ENCODE measurements around the gene PPP3CA. TPM values are rescaled to one million over a fixed set of nuclear protein-coding genes. Genes with fewer than 3 reads are reported as not detected.

Gene PPP3CA
- total RNA-seq, 1 donor from 2014 or later = 50.4 TPM

DNA sequence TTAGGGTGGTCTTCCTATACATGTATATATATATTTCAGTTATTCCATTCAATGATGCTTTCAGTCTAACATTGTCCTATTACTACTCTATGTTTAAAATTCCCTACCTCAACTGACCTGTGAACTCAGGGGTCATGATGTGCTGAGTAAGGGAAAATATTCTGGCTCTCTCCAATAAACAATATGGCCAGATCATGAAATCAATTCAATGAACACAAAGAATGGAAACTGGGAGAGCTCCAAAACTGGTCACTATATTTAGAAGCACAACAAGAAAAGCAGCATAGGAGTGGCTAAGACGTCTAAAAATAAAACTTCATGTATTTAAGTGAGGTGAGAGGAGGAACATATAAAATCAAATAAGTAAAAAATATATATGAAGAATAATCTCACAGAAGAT, 304.5 kb downstream of the PPP3CA start:
- DNase-seq = no peak

DNA sequence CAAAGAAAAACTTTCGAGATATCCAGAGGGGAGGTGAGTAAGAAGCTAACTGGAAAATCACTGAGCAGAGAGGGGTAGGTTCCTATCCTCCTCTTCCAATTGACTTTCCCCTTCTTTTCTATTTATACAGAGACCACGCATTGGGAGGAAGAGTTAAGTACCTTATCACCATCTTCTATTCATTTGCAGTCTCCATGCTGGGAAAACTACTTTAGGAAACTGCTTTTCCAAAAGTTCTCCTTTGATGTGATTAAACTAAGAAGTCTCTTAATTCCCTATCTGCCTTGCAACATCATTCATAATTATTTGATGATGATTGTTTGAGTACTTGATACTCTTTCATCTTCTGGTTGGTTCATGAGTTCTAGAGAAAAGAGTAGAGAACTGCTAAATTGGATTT, 306.6 kb downstream of the PPP3CA start:
- no peak for DNase-seq

DNA sequence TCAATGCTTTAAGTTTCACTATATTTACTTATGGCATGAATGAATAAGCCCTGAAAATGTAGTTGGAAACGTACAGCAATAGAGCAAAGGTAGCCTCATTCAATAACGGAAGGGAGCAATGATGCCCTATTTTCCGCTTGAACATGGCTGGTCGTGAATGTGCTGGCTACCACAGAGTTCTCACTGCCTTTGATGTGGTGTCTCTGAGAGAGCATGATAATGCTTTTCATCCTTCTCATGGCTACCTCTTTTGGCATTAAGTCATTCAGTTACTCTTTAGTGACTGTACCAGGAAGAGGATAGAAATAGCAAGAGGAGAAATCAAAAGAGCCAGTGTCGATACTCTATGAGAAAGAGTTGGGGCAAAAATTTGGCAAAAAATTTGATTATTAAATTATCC, 308.0 kb downstream of the PPP3CA start:
- DNase-seq = no peak

DNA sequence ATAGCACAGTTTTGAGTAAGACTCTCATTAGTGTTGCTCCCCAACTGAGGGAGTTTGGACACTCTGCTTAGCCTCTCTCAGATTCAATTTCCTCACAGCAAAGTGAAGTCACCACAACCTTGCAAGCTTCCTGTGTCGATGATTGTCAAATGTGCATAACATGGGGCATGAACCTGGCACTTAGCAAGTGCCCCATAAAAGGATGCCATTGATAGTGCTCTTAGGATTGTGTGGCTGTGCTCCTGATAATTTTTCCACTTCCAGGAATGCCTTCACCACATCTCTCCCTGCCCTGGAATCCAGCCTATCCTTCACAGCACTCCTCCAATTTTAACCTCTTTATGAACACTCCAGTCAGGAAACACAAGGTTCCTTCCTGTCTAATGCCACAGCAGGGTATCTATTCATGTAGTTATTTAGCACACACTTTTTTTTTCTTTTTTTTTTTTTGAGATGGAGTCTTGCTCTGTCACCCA, 309.4 kb downstream of the PPP3CA start:
- no peak for DNase-seq

DNA sequence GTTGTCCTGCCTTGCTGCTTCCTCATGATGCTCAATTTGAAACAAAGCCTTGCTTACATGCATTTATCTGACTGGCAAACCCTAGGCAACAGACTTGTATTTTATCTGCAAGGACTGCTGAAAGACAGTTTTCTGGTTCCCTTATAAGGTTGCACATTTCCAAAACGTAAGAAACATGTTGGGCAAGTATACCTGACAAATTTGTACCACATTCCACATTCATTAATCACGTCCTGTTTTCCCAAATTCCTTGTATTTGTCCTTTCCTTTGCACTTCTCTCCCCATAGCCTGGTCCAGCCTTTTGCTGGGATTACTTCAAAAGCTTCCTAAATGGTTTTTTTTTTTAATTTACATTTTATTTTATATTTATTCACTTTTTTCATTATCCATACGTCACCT, 310.1 kb downstream of the PPP3CA start:
- DNase-seq = no peak

DNA sequence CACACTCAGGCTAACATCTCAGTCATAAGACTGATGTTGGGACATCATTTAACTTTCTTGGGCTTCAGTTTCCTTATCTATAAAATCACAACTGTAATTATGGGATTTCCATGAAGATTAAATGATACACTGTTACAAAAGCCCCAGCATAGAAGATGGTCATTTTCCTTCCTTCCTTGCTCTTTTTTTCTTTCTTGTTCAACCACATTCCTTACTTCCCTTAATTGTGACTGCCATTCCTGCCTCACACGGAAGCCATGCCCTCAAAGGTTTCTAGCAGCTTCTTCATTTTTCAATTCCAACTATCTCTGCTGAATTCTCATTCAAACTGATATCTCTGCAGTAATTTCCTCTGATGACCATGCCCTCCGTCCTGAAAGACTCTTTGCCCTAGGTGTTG, 311.8 kb downstream of the PPP3CA start:
- no peak for DNase-seq

DNA sequence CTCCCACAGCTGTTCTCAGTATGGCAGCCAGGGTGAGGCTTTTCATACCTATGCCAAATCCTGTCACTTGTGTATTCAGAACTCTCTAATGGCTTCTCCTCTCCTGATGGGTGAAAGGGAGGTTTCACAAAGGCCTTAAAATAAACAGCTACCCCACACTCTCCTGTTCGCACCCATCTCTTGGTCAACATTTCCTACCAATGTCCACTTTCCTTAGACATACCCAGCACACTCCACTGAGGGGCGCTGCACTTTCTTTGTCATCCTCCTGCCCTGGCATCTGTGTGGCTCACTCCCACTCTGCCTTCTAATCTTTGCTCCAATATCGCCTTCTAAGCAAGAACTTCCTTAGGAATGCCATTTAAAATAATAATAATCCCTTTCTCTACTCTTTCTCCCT, 313.3 kb downstream of the PPP3CA start:
- DNase-seq = no peak

DNA sequence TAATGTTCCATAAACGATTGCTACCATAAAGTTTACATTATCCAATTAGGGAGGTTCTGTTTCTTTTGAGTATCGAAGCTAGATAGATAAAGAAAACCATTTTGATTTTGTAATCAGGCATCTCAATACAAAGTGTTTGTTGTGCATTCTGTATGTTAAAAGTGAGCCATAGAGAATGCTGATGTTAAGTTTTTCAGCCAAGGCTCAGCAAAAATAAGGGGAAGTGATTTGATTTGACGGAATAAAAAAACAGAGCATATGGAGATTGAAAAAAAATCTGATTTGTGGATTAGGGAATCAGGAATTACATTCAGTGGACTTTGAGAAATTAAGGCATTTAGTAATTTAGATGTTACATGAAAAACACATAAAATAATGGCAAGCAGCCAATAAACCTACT, 314.8 kb downstream of the PPP3CA start:
- DNase-seq = no peak

DNA sequence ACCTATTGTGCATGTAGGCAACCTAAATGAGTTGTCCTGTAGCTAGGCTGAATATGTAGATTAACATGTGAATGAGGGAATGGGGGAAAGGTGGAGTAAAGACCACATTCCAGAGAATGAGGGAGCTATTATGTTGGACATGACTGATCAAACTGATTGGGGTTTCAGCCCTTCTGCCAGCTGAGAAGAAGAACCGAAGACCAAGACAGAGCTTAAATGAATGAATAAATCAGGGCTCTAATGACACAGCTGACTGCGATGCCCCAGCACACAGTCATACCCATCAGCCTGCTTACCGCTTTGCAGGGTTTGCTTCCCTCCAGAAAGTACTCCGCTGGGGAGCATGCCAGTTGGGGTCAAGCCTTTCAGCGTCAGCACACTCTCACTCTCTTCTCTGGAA, 315.4 kb downstream of the PPP3CA start:
- DNase-seq = no peak

DNA sequence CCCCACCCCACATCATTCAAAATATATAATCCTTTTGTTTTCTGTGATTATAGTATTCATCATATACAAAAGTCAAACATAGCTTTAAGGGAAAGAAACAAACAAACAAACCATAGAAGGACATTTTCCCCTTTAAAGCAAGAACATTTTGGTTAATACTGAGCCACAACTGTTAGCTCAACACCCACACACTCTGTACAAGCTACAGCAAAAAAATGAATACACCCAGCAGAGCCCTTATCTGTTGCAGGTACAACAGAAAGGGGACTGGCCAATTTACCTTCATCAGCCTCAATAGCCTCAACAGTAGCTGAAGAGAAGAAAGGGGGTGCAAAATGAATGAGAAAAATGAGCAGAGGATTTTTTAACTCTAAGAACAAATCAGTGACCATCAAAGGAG, 318.4 kb downstream of the PPP3CA start:
- no peak for DNase-seq

DNA sequence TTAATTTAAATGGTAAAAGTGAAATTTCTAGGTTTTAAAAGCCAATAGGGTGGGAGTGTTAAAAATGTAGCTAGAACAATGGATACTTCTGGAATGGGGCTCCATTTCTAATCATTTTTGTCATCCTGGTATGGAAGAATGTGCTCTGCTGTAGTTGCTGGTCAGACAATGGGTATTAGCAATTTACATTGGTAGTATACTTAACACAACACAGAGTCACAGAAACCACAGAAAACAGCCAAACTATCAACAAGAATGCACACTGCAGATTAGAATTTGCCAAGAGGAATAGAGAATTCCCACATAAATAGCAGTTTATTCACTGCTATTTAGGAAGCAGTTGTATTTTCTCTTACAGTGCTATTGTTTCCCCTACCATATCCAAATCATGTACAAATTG, 319.6 kb downstream of the PPP3CA start:
- DNase-seq = no peak

DNA sequence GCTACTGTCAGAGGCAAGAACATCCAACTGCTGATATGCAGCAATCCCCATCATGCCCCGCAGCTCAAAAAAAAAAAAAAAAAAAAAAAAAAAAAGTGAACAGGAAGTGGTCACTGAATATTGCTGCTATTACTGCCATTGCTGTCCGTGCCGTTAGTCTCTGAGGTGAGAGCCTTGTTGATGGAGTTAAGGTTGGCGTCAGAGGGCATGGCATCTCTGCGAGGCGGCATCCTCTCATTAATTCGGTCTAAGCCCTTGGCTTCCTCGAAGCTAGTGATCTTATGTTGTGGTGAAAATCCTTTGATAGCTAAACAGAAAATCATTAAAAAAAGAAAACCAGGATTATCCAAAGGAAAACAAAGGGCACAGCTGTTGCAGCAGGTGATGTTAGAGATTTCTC, 321.6 kb downstream of the PPP3CA start:
- DNase-seq = no peak

DNA sequence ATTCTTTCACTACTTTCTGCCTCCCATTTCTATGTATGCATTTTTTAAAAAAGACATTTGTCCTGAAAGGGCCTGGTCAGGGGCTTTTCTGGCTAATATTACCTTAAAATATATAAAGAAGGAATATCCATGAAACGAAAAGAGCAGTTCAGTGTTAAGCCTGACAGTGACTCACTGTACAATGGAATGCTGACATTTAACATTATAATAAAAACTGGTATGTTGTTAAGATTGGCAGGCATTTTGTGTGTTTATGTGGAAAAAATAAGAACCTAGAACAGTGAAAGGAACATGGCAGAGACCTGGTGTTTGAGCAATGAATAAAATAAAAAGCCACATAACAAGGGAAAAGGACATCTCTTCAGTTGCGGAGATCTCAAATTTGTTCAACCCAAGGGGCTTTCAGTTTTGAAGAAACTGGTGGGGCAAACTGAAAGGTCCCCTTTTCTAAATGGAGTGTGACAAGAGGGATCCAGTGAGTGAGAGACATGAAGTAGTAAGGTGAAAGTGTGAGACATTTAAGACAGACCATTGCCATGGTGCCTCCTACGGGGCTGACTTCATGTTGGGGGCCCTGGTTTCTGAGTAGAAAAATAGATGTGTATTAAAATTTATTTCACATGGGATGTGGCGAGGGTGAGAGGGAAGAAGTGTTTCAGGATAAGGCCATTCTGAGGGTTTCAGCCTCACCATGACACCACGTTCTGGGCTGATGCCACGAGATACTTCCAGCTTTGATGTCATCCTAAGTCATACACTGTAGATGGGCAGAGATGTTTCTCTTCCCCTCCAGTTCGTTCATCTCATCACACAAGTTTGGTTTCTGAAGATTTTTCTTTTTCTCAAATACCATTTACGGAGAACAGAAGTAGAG, 324.9 kb downstream of the PPP3CA start:
- DNase-seq = no peak

DNA sequence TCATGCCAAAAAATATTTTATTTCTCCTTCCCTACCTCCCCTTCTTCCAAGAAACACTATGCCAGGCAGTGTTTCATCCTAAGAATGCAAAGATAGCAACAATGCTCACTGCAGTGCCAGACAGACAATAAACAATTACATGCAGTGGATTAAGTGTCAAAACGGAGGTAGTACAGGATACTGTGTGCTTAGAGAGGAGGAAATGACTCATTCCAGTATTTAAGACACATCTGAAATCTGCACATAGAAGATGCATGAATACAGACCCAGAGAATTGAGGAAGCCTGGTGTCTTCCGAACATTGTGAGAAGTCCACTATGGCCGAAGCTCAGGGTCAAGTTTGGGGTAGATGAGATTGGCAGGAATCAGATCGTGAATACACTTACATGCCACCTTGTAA, 326.4 kb downstream of the PPP3CA start:
- DNase-seq = no peak

DNA sequence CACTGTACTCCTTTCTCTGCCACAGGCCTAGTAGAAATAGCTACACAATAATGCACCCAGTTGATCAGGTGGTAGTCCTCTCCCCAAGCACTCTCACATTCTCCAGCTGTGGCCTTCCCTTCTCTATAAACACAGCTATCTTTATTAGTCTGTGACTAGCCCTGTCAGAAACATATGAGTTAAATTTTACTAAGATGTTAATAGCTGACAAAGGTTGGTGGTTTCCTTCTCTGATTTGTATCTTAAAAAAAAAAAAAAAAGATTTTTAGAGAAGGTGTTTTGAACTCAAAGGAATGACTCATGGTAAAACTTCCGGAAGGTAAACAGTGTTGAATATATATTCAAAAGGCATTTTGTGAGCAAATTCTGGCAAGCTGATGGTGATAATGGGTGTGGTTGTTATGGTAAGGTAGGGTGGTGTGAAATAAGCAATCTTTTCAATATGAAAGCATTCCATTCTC, 327.4 kb downstream of the PPP3CA start:
- no peak for DNase-seq

DNA sequence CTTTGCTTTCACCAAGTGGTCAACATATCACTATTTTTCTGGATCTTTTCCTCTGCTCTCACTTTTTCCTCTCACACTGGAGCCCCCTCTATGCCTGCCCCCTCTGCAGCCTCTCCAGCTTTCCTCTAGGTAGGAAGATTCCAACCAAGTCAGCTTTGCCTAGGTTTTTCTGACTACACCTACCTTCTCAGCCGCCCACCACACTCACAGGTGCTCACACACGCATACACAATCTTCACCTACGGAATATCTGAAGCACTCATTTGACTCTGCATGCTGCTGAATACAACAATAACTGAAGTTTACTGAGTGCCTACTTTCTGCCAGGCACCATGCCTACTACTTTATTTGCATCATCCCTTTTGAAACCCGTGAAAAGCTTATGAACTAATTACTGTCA, 328.0 kb downstream of the PPP3CA start:
- DNase-seq = no peak

DNA sequence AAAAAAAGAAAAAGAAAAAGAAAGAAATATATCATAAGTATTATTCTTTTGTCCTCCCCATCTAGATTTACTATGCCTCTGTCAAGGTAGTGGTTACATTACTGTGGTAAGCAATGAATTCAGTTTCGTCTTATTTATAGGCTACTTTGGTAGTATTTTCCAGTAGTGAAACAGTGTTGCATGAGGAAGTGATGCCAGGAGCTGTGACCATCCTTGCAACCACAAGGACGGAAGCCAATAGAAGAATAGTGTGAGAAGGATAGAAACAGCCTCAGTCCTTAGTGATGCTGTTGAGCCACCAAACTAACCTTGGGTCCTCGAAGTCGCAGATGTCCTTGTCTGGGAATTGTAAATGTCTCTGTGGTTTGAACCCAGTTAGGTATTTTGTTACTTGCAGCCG, 328.5 kb downstream of the PPP3CA start:
- no peak for DNase-seq

DNA sequence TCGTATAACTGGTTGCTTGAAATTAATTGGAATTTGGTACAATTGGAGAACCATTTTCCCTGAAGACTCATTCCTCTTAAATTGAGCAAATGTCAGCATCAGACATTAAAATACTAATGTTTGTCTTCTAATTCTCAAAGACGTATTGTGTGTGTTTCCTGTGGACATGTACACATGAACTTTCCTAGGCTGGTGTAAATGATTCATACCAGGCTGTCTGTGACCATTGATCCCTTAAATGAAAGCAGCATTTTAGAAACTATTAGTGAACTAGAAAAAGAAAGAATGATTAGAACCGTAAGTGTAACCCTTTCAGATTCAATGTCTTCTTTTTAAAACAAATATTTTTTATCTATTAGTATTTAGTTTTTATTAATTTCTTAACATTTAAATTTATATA, 332.9 kb downstream of the PPP3CA start:
- DNase-seq = no peak

DNA sequence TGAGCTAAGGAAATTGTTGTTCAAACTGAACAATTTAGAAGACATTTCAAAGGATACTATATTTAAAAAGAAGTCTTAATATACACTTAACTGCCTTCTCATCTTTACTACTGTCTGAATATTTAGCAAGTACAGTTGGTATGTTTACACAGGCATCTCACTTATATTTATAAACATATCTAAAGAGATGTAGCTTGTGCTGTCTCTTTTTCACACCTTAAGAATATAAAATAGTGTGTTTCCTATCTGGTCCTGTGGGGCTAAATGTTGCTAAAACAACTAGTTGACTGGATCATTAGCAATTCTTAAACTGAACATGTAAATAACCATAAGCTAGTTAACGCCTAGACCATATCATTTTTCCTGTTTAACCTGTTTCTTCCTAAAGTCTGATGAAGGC, 336.3 kb downstream of the PPP3CA start:
- no peak for DNase-seq

DNA sequence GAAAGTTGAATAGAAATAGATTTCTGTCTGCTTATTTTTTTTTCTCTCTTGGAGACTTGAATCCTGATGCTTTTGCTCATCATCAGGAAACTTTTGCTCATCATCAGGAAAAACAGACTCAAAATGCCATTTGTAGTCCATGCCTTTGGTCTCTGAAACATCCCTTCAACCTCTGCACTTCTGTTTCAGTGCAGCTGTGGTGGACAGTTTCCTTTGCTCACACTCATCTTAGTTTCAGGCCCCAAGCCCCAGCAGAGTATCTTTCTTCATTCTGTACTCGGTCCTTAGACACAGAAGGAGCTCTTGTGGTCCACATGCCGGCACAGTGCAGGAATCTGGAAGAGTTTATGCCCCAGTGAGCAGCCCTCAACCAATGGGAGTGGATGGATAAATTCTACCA, 337.9 kb downstream of the PPP3CA start:
- DNase-seq = no peak

DNA sequence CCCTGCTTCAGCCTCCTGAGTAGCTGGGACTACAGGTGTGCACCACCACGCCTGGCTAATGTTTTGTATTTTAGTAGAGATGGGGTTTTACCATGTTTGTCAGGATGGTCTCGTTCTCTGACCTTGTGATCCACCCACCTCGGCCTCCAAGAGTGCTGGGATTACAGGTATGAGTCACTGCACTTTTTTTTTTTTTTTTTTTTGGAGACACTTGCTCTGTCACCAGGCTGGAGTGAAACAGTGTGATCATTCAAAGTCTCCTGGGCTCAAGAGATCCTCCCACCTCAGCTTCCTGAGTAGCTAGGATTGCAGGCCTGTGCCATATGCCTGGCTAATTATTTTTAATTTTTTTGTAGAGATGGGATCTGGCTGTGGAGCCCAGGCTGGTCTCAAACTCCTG, 338.8 kb downstream of the PPP3CA start:
- no peak for DNase-seq

DNA sequence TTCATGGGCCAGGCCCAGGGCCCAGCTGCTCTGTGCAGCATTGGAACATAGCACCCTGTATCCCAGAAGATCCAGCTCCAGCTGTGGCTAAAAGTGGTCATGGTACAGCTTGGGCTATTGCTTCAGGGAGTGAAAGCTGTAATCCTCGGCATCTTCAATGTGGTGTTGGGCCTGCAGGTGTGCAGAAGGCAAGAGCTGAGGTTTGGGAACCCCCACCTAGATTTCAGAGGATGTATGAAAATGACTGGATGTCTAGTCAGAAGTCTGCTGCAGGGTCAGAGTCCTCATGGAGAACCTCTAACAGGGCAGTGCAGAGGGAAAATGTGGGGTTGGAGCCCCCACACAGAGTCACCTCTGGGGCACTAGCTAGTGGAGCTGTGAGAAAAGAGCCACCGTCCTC, 341.7 kb downstream of the PPP3CA start:
- no peak for DNase-seq

DNA sequence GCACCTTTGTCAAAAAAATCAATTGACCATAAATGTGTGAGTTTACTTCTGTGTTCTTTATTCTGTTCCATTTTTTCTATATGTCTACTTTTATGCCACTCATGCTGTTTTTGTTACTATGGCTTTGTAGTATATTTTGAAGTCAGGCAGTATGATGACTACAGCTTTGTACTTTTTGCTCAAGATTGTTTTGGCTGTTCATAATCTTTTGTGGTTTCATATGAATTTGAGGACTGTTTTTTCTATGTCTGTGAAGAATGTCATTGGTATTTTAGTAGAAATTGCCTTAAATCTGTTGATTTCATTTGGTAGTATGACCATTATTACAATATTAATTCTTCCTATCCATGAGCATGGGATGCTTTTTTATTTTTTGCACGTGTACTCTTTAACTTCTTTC, 346.8 kb downstream of the PPP3CA start:
- no peak for DNase-seq

DNA sequence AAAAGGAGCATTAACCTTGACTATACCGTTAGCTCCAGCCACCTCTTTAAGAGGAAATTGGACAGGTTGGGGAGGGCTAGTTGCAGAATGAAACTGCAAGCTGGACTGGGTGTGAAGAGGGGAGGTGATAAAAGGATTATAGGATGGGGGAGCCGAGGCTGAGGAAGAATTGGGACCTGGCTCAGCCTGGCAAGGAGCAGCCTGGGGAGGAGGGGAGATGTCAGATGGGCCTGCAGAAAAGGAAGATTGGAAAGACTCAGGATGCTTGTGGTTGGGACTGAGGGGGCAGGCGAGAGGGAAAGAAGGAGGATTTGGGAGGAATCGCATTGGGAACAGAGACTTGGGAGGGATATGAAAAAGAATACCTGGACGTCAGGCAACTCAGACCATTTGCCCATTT, 351.7 kb downstream of the PPP3CA start:
- DNase-seq = no peak
